Stimulated activated naive CD4-positive, alpha-beta T cell treated with Interleukin-2 at 50 U/mL for 16 hours (primary cell): ENCODE results near the gene CARMIL1.
"Not testable (repeated sequence)": the region's sequence is repeated elsewhere in the genome, so short reads cannot be mapped to it uniquely, and the experiment has no call there.

Experiments
- DNase-seq: peaks from one replicate; lab custom pipeline; 2025; lab: John Stamatoyannopoulos, UW

CARMIL1 gene

DNA sequence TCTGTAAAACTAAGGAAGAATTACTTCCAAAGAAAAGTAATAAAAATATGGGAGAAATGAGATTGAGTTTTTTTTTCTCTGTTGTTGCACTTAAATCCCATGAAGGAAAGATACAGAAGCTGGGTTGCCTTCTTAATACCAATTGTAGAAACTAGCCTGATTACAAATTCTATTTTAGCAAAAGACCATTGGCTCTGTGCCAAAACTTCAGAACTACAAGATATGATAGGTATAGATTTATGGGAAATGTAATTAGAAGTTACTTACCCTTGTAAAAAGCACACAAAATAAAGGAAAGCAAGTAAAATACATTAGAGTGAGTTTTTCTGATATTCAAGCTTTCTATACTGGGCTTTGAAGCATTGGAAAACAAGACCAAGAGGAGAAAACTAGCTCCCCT is 299.4 kb downstream of the CARMIL1 start:
- no peak for DNase-seq

DNA sequence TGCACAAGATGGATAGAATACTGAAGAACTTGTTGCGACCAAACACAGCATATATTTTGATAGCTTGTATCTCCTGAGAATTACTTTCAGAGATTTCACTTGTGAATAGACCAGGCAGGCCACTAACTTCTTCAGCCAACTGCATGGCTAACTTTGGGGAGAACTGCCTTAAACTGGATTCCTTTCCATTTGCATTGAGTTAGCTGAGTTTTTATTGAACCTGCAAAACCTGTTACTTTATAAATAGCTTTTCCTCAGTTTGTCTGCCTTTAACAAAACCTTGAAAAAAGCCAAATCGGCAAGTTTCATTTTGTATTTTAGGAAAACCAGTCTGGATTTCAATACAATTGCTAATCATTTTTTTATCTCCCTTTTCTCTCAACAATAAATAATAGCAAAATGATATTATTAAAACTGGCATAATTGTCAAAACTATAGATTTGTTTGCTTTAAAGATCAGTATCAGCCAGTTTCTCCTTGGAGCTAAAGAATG is 300.3 kb downstream of the CARMIL1 start:
- DNase-seq: no peak

- no peak for DNase-seq
These were observed 300.8 kb downstream of the CARMIL1 start for GRCh38 chr6:25579902-25580495.

GRCh38 chr6:25582101-25582500 is 302.9 kb downstream of the CARMIL1 start:
- no peak for DNase-seq

- no peak for DNase-seq
These were observed 303.9 kb downstream of the CARMIL1 start for GRCh38 chr6:25583099-25583498.

DNA sequence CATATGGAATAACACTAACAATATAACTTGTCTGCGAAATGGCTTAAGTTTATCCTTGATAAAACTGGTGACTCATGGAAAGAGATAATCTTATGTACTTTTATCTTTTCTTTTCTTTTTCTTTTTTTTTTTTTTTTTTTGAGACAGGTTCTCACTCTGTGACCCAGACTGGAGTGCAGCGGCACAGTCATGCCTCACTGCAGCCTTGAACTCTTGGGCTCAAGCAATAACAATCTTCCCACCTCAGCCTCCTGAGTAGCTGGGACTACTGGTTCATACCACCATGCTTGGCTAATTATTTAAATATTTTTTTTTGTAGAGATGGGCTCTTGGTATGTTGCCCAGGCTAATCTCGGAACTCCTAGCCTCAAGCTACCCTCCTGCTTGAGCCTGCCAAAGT is 304.7 kb downstream of the CARMIL1 start:
- DNase-seq: no peak

DNA sequence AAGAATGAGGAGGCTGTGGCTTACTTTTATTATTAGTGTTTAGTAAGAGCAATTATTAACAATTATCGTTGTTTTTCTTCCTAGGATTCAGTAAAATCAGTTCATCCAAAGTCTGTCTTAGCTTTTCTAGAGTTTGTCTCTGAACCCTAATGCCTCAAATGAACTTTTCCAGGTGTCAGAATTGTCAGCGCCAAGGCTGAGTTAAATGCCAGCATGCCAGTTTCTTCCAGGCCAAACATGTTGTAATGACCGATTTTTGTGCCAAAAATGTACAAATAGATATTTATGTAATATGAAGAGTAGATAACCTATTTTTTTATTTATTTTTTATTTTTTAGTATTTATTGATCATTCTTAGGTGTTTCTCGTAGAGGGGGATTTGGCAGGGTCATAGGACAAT is 306.1 kb downstream of the CARMIL1 start:
- no peak for DNase-seq

DNA sequence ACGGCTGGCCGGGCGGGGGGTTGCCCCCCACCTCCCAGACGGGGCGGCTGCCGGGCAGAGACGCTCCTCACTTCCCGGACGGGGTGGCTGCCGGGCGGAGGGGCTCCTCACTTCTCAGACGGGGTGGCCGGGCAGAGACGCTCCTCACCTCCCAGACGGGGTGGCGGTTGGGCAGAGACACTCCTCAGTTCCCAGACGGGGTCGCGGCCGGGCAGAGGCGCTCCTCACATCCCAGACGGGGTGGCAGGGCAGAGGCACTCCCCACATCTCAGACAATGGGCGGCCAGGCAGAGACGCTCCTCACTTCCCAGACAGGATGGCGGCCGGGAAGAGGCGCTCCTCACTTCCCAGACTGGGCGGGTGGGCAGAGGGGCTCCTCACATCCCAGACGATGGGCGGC is 306.9 kb downstream of the CARMIL1 start:
- DNase-seq: not testable (repeated sequence)

DNA sequence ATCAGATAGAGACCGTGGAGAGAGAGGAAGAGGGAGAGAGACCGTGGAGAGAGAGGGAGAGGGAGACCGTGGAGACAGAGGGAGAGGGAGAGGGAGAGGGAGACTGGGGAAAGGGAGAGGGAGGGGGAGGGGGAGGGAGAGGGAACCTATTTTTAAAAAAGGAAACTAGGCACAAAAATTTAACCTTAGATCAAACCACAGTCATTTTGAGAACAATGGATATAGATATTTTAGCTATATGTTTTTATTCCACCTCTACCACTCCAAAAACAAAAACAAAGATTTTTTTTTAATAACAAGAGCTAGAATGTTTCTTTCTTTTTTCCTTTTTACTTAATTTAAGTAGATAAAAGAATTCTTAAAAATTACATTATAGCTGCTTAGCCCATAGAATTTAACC is 307.8 kb downstream of the CARMIL1 start:
- DNase-seq: no peak

DNA sequence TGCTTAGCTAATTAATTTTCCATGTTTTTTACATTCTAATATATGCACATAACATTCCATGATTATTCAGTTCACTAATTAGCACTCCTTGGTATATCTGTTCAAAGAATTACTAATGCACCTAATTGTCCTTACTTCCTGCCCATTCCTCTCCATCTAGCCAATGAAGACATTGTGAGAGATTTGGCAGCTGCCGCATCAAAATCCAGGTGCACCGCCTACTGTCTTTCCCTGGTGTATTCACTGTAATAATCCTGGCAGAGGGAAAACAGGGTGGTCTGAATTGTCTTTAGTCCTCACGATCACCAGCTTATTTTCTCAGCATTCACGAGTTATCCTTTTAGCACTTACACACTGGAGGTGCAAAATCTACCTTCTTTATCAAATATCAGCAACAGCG is 311.8 kb downstream of the CARMIL1 start:
- DNase-seq: no peak

DNA sequence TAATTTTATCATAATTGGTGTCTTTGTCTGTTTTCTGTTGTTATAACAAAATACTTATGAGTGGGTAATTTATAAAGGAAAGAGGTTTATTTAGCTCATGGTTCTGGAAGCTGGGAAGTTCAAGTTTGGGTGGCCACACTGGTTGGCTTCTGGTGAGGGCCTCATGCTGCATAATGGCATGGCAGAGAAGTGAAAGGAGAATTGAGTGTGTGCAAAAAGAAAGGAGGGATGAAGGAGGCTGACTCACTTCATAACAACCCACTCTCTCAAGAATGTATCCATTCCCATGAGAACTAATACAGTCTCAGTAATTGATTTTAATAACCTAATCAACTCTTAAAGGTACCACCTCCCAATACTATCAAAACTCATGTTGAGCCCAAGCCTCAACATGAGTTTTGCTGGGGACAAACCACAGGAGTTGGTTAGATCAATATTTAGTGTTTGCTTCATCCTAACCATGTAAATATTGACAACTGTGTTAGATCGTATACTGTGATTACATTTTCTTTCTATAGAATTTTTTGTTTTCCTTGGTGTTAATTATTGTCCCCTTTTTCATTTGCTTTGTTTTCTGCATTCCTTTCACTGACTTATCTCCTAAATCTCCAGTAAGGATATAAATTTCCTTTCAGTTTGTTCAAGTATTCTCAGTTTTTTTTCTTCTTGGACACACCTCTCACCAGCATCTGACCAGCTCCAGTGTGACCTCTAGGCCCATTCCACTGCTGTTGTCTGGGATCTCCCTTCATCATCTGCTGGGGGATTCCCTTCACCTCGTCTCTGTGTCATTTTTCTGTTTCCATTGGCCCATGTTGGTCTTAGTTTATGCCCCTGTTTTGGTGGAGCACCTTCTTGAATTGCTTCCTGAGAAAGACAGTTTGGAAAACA is 318.0 kb downstream of the CARMIL1 start:
- DNase-seq: no peak

DNA sequence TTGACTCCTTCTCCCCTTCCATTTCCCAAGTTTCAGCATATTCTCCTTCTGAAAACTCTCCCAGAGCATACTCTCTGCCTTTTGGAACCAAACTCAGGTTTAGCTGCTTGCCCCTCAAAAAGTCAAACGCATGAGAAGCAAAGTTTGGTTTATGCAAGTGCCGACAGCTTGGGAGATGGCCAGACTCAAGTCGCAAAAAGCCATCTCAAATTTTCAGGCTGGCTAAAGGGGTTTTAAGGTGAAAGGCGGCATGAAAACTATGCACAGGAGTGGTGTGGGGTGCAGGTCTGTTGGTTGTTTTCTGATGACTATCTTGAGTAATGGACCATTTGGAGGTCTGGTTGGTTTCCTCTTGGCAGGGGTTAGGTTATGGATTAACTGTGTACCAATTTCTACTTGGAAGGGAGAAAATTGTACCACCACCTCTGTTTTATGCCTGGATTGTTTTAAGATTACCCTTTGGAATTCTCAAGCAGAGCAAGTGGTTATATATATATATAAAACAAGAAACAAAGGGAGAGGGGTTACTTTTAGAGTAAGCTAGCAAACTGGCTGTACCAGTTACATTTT is 320.4 kb downstream of the CARMIL1 start:
- no peak for DNase-seq

DNA sequence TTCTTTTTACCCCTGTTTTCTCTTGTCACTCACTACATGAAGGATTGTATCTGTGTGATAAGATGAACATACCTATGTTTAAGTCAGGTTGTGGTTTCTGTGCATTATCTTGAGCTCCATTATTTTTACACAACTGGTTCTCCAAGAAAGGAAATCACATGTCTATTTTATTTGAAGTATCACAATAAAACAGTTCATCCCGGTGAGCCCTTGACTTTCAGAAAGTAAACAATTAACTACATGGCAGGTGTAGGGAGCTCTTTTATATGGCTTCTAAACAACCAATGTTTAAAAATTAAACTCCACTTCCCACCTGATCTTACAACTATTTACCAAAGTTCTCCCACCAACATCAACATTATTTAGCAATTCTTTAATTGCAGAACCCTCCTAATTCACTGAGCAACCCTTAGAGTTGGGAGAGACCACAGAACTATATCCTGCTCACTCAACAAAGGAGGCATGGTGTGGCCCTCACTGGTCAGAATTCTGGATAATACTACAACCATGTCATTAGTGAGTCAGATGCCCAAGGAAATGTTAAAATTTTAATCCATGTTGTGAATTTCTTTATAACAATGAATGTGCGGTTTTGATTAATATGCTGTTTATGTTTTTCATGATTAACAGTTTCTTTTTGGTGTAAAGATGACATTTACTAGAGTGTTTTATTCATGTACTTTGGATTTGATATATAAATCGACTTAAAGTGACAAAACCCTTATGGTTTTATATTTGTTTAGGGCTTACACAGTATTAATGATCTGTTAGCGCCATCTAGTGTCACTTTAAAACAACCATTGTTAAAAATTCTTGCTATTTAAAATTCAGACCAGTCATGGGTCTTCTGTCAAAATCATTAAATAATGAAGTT is 322.9 kb downstream of the CARMIL1 start:
- no peak for DNase-seq

DNA sequence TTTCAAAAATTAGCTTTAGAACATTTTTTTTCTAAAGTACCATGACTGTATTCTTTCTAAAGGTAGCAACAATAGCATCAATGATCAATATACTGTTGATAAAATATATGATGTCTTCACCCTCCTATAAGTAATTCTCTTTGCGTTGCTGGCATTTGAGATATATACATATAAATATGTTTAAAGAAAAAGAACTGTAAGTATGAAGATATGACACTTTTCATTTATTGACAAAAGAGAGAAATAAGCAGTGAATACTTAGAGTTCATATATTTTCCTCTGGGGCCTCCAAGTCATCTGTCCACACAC is 323.5 kb downstream of the CARMIL1 start:
- DNase-seq: no peak

- DNase-seq: no peak
These were observed 324.1 kb downstream of the CARMIL1 start for GRCh38 chr6:25603251-25603650.

GRCh38 chr6:25606151-25606550 is 327.0 kb downstream of the CARMIL1 start:
- no peak for DNase-seq

- no peak for DNase-seq
These were observed 329.5 kb downstream of the CARMIL1 start for GRCh38 chr6:25608558-25609174.

GRCh38 chr6:25612666-25613065 is 333.5 kb downstream of the CARMIL1 start:
- no peak for DNase-seq

- no peak for DNase-seq
These were observed 334.2 kb downstream of the CARMIL1 start for GRCh38 chr6:25613415-25613814.

GRCh38 chr6:25614052-25614451 is 334.9 kb downstream of the CARMIL1 start:
- DNase-seq: no peak

DNA sequence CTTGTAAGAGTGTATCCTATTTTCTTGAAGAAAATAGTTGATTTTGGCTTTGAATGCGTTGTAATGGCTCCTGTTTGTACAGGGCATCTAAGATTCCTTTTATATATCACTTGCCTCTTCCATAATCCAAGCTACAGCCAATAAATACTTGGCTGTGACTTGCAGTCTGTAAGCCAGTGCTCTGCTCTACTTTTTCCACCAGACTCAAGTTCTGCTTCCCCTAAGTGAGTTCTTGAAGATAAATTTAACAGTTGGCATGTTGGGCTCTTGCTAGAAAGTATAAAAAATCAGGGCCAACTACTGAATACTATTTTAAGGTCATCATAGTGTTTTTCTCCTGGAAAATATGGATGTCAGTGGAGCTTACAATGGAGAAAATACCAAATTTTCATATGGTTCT is 336.3 kb downstream of the CARMIL1 start:
- no peak for DNase-seq

DNA sequence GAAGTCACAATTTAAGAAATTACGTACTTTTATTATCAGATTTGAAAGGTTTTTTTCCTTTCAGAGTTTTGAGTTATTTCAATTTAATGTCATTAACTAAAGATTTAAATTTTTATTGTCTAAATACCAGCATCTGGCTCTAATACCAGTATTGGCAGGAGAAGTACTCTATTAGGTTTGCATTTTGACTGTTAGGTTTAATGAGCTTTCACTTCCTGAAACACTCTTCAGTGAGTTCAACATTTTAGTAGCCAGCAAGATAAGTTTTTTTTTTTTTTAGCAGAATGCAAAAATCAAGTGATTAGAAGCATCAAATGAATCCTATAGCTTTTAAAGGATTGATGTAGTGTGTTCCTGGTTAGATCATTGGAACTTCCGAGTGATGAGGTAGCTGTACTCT is 338.8 kb downstream of the CARMIL1 start:
- no peak for DNase-seq
